LNCaP clone FGC (cell line): ENCODE results near the gene CHD1.

ENCODE experiments used
- DNase-seq: peaks from one replicate; pipeline ENCODE4 v3.0.0-alpha.2; 2011; ENCODE audit warnings: low read depth
- H3K4me3 ChIP-seq: 2 replicates; pipeline ENCODE4 v1.5.1; 2011; ENCODE audit warnings: mild to moderate bottlenecking, low read depth, low read length, control low read depth
- TF ChIP-seq, protein P1 (sequence below): IDR thresholded peaks from 2 replicates; pipeline ENCODE4 v1.5.1; 2012; ENCODE audit warnings: mild to moderate bottlenecking; ENCODE audit not compliant: control insufficient read depth, insufficient read depth; ENCODE audit errors: extremely low read depth

The CHD1 gene

DNA sequence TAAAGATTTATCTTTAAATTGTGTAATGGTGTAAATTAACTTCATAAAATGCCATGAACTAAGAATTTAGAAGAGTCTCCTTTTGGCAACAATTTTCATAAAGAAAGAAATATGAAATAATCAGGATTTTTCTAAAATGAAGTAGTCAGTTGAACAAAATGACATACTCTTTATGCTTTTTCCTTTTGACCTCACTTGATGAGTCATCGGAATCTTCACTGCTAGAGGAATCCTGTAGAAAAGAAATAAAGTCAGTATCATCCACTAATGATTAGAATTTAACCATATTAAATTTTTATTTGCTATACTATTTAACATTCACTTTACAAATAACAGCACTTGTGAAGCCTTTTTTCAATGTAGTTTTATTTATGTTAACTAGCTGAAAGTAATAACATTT, 26.1 kb downstream of the CHD1 start:
- TF ChIP-seq, protein P1, sequence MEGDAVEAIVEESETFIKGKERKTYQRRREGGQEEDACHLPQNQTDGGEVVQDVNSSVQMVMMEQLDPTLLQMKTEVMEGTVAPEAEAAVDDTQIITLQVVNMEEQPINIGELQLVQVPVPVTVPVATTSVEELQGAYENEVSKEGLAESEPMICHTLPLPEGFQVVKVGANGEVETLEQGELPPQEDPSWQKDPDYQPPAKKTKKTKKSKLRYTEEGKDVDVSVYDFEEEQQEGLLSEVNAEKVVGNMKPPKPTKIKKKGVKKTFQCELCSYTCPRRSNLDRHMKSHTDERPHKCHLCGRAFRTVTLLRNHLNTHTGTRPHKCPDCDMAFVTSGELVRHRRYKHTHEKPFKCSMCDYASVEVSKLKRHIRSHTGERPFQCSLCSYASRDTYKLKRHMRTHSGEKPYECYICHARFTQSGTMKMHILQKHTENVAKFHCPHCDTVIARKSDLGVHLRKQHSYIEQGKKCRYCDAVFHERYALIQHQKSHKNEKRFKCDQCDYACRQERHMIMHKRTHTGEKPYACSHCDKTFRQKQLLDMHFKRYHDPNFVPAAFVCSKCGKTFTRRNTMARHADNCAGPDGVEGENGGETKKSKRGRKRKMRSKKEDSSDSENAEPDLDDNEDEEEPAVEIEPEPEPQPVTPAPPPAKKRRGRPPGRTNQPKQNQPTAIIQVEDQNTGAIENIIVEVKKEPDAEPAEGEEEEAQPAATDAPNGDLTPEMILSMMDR = no peak
- no peak for DNase-seq
- no peak overlapping the region for H3K4me3 ChIP-seq

DNA sequence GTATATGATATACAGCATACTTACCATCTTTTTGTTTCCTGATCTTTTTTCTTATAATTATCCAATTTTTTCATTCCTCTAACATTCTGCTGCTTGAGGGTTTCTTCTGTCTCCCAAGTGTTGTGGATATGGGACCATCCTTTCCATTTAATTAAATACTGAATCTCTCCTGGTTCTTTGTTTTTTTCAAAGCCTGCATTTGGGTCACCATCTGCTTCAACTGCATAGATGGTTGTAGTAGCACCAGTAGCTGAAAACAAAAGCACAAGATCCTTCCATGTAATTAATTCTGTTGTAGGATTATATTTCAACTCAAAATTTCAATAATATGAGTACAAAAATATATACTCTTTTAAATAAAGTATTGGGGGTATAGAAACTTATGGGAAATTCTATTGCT, 29.4 kb downstream of the CHD1 start:
- no peak overlapping the region for H3K4me3 ChIP-seq
- TF ChIP-seq, protein P1 = no peak
- no peak for DNase-seq

DNA sequence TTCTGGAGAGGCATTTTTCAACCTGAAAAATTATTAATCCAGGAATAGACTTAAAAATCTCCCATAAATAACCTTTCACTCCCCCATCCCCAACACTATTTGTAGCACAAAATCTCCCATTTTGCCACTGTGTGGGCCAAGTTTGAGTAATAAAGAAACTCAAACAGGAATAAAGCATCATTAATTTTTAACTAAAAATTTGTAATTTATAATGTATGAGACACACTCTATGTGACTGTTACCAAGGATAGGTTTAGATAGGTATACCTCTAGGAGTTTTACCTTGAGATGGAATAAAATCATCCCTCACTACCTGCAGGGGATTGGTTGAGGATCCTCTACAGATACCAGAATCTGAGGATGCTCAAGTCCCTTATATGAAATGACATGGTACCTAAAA, 30.1 kb downstream of the CHD1 start:
- H3K4me3 ChIP-seq = no peak overlapping the region
- TF ChIP-seq, protein P1 = no peak
- no peak for DNase-seq

DNA sequence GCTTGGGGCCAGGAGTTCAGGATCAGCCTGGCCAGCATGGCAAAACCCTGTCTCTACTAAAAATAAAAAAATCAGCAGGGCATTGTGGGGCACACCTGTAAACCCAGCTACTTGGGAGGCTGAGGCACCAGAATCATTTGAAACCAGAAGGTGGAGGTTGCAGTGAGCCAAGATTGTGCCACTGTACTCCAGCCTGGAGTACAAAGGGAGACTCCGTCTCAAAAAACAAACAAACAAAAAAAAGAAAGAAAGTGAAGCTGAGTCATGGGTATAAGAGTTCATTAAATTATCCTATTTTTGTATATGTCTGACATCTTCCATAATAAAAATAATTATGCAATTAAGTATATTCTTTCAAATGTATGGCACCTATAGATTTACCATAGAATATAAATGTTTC, 37.2 kb downstream of the CHD1 start:
- no peak for DNase-seq
- no peak overlapping the region for H3K4me3 ChIP-seq
- TF ChIP-seq, protein P1 = no peak

DNA sequence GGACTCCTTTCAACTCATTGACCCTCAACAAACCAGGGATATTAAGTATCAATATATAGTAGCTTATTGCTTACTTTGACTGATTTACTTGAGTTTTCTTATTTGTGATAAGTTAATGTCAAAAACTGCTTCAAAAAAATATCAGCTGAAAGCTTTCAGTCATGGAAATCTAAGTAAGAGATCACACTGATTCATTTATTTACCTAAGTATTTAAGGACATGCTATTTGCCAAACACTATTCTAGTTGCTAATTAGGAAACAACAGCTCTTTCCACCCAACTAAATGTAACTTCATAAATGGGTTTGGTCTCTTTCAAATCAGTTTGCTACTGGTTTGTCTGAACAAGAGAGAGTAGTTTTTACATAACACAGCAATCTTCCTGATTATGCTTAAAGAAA, 48.2 kb downstream of the CHD1 start:
- no peak overlapping the region for H3K4me3 ChIP-seq

DNA sequence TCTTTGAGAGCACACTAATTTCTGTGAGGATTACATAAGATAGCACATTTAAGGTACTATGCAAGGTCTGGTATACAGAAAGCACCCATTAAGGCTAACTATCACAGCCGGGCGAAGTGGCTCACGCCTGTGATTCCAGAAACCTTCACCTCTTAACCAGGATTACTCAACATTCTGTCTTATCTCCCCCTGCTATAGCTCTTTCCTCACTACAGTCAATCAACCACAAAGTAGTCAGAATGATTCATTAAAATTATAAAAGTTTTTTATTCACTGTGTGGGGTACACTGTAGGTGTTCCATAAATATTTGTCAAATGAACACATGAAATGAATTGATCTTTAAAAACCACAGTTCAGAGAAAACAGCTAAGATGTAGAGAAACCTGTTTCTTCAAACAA, 48.7 kb downstream of the CHD1 start:
- DNase-seq = no peak
- H3K4me3 ChIP-seq = no peak overlapping the region
- TF ChIP-seq, protein P1 = no peak

More for the DNA sequence above, 48.2 kb downstream of the CHD1 start:
- TF ChIP-seq, protein P1 = no peak
- DNase-seq = no peak

DNA sequence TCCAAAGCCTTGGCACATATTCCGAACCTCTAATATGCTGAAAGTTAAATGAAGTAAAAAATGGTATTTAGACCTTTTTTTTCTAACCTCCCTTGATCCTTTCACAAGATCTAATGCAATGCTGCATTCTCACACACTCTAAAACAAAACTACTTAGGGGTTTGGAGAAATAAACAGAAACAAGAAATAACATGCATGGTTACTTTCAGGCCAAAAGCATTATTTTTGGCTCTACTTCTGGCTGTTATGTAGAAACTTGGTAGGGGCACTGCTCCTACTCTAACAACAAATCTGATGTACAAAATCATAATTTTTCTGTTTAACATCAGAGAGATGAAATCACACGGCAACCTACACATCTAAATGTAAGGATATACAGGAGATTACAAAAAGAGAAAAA, 51.2 kb downstream of the CHD1 start:
- TF ChIP-seq, protein P1 = no peak
- no peak overlapping the region for H3K4me3 ChIP-seq
- no peak for DNase-seq
